Epithelial cell of proximal tubule (primary cell): ENCODE results near the gene SDF4. TPM values are rescaled to one million over a fixed set of nuclear protein-coding genes. Genes with fewer than 3 reads are reported as not detected.

ENCODE experiments used
- DNase-seq: peaks from one replicate; pipeline ENCODE4 v3.0.0-alpha.2; 2011; ENCODE audit warnings: low read depth
- H3K4me3 ChIP-seq: 2 replicates; pipeline ENCODE4 v1.5.1; 2011; ENCODE audit warnings: low read depth, mild to moderate bottlenecking, low read length
- CTCF ChIP-seq: conservative IDR thresholded peaks from 2 replicates; pipeline ENCODE4 v1.5.1; 2012; ENCODE audit warnings: low read depth, mild to moderate bottlenecking, low read length
- total RNA-seq: library from RNA; depleted of rRNA; stranded (reverse); fragments of >200 nt; gene quantifications from 2 replicates; pipeline ENCODE4 v1.2.3, GENCODE V29; 2015

SDF4 gene
- total RNA-seq, 1 donor from 2014 or later = 149 TPM

- no peak overlapping the region for H3K4me3 ChIP-seq
- TF ChIP-seq CTCF = no peak
- no peak for DNase-seq
Measured at GRCh38 chr1:1242461-1243265, 10.9 kb upstream of the SDF4 start.

DNA sequence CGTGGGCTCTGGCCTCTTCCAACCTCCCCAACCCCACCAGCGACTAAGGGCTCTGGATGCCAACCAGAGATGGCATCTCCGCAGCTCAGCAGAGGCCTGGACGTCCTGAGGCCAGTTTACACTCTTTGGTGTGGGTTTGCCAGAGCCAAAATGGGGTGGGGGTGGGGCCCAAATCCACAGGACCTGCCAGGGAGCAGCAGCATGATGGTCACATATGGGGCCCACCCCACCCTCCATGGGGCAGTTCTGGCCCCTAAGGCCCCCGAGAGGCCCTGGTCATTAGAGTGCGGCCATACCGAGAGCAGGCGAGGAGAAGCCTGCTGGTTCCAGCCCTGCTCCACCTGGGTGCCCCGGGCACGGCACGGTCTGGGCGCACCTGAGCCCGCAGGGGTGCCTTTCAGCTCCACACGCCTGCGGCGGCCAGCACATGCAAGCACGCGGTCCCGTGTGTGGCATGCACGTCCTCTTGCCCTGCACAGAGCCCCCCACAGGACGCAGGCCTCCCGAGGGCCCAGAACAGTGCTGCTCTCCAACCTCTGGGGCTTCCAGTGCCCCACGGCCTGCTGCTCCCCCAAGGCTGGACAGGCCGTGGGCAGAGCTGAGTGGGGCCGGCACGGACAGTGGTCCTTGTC is 9.9 kb upstream of the SDF4 start:
- no peak overlapping the region for H3K4me3 ChIP-seq
- TF ChIP-seq CTCF = no peak
- no peak for DNase-seq

- H3K4me3 ChIP-seq = no peak overlapping the region
- no peak for DNase-seq
- no peak for TF ChIP-seq CTCF
Measured at GRCh38 chr1:1240822-1241587, 9.2 kb upstream of the SDF4 start.

- DNase-seq = no peak
- no peak for TF ChIP-seq CTCF
- no peak overlapping the region for H3K4me3 ChIP-seq
Measured at GRCh38 chr1:1240348-1240732, 8.5 kb upstream of the SDF4 start.

GRCh38 chr1:1239614-1240347 is 8.0 kb upstream of the SDF4 start:
- no peak for DNase-seq
- TF ChIP-seq CTCF = no peak

GRCh38 chr1:1239227-1239613 is 7.4 kb upstream of the SDF4 start:
- H3K4me3 ChIP-seq = no peak overlapping the region
- no peak for DNase-seq
- TF ChIP-seq CTCF = no peak

More at GRCh38 chr1:1239614-1240347, 8.0 kb upstream of the SDF4 start:
- no peak overlapping the region for H3K4me3 ChIP-seq
